Nucleus accumbens (tissue), 56 donors: Measurements from ENCODE around the gene MCL1.
"Not testable (repeated sequence)": the region's sequence is repeated elsewhere in the genome, so short reads cannot be mapped to it uniquely, and the experiment has no call there.

ENCODE experiments used
- DNase-seq, 56 donors: peaks; one replicate each; lab custom pipeline; 2025; lab: John Stamatoyannopoulos, UW

The MCL1 gene

DNA sequence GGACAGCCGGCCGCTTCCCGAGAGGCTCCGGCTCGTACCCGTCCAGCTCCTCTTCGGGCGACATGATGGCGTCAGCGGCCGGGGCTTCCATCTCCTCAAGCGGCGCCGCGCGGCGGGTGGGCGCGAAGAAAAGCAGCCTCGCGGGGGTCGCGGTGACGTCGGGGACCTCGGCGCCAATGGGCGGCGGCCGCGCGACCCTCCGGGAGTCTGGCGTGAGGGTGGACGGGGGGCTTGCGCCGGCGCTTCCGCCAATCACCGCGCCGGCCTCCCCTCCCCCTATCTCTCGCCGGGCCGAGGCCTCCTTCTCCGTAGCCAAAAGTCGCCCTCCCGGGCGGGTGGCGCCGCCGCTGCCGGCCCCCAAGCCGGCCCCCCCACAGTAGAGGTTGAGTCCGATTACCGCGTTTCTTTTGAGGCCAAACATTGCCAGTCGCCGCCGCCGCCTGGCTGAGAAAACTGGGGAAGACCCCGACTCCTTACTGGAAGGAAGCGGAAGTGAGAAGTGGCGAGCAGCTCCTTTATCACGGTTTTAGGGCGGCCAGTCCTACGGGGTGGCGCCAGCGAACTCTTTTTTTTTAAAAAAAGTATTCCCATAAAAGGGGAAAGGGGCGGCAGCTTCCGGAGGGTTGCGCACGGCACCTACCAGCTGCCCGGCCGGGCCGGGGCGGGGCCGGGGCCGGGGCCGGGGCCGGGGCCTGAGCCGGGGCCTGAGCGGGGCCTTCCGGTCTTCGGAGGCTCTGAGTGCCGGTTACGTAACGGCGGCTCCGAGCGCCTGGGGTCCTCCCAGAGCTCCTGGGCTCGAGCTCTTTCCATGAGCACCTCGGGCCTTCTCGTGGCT lies at the start of gene MCL1:
TSS of gene MCL1 (minus strand) at position 501 of the 835 bp plus-strand sequence. CDS start at position 421, 80 bp downstream.
- DNase-seq, result peak in 55 of 56 donors; percentile 56 to 94 (median 87)

DNA sequence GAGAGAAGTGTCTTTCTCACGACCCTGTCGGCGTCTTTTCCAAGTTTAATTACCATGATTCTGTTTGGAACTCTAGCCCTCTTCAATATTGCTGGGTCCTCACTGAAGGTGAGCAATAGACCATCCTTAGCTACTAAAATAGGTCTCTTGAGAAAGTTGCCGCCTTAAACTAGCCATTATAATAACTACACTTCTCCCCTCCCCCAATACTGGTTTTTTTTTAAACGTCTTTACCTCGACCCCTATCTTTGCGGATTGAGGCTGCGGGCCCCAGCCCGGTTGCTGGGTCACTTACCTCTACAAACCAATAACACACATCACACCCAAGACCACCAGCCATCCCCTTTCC lies 49.3 kb upstream of the MCL1 start:
- no peak for DNase-seq

DNA sequence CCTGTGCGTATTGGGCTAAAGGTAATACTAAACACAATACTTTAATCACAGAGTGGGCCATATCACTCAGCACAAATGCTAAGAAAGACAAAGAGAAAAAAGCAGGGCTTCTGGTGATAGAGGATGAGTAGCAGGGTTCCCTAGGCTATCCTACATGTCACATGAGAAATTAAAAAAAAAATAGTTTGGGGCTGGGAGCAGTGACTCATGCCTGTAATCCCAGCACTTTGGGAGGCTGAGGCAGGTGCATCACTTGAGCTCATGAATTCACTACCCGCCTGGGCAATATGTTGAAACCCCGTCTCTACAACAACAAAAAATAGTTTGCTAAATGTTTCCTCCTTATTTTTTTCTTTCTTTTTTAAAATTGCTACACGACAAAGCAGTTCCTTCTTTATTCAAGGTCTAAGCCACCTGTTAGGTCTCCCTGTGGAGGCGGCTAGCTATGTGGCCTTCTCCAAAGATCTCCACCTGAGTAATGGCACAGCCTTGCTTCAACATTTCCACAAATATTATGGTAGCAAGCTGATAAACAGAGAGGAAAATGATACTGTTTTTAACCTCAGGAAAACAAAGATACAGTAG lies 48.5 kb upstream of the MCL1 start:
- no peak for DNase-seq

DNA sequence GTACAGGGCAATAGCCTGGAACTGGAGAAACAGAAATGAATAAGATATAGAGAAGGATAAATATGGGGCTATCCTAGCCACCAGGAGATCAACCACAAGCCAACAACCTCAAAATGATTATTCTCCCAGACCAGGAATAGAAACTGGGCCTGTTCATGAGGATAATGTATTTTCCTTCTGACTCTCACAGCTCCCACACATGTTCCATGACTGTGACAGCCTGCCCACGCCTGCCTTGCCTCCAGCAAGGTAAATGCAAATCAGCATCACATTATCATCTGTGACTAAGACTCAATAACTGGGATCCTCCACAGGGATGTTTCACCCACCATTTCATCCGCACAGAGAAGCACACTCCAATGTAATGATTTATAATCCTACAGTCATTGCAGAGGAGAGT lies 46.7 kb upstream of the MCL1 start:
- DNase-seq, result peak in 35 of 56 donors; percentile 7 to 87 (median 51)

DNA sequence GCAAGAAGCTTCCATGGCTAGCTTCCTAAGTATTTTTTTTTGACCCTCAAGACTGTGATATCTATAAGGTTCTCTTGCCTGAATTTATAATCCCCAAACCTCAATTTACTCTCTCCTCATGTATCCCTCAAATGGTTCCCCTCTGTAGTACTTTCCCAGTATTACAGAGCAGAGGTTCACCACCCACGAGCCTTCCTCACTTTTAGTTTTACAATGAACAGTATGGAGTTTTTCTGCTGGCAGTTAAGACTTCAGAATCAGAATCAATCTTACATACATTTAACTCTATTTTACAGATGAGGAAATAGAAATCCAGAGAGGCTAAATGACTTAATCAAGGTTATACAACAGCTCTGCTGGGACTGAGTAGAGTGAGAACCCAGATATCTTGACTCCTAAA lies 45.1 kb upstream of the MCL1 start:
- not testable (repeated sequence) for DNase-seq

DNA sequence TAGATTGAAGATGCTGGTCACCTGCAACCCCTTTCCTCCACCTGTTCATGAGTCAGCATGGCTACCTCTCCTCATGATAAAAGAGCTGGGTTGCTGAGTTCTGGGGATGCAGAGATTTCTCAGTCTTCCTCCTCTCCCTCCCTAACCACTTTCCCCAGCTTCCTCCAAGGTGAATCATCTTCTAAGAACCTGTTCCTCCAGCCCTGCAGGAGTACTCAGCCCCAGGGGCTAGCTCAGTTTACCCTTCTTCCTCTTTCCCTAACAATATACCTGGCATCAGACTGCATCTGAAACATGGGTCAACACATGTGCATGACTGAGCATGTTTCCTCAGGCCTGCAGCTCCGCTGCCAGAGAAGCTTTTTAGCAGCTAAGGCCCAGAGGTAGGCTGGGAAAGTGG lies 44.7 kb upstream of the MCL1 start:
- not testable (repeated sequence) for DNase-seq

DNA sequence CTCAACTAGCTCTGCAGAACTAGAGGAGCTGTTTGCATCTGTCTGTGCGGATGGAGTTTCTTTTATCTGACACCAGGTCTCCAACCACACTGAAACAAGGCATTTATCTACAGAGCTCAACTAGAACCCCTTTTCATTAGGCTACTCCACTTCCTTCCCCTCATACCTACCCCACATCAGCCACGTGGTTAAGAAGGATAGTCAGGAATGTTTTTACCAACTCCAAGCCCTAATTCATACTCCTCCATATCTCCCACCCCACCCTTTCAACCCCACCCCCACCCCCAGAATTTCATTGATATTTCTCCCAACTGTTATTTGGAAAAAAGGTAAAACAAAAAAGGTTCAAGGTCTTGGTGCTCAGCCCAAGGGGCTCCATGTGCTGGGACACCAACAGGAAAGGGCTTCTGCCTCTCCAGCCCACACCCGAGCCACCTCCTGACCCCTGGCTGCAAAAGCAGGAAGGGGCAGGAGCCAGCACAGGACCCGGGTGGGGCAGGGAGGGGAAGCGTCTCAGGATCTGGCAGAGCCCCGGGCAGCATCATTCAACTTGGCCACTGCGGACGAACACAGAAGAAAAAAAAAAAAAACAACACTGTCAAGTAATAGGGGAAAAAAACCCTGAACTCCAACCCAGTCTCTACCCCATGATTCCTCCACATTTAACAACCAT lies 43.0 kb upstream of the MCL1 start:
- DNase-seq, result no peak

DNA sequence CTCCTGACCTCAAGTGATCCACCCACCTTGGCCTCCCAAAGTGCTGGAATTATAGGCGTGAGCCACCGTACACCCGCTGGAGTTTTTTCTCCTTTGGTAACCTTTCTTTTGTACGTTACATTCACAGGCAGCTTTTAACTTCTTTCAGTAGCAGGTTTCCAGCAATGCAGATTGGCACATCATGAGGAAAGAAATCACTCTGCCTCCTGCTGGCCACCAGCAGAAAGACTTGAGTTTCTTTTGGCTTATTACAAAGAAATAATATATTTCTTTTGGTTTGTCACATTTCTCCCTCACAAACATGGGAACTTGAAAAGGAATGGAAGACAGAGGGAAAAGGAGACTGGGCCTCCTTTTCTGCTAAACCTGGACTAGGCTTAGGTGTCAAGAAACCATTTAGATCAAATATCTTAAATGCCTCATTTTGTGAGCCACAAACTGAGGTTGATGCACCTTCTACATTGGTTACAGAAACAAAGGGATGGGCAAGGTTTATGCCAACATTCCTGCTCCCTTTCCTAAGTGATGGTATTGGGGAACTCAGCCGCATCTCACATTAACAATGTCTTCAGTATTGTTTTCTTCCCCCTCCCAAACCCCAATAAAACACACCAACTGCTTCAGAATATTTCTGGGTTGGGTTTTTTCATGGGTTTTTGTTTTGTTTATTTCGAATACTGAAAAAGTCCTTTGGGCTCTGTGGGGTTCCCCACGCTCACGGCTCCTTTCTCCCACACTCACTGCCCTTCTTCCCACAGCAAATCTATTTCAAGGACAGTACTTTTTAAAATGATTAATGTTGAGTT lies 42.3 kb upstream of the MCL1 start:
- peak in 10 of 56 donors; percentile 4 to 39 (median 7) for DNase-seq

DNA sequence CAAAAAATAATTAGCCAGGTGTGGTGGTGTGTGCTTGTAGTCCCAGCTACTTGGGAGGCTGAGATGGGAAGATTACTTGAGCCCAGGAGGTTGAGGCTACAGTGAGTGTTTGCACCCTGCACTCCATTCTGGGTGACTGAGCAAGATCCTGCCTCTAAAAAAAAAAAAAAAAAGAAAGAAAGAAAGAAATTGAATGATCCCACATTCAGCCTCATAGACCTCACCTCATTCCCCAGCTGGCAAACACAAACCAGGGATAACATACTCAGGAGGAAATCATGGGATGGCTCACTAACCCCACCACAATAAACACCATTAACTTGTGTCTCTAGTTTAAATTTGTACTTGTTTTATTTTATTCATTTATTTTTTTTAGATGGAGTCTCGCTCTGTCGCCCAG lies 41.5 kb upstream of the MCL1 start:
- no peak for DNase-seq

DNA sequence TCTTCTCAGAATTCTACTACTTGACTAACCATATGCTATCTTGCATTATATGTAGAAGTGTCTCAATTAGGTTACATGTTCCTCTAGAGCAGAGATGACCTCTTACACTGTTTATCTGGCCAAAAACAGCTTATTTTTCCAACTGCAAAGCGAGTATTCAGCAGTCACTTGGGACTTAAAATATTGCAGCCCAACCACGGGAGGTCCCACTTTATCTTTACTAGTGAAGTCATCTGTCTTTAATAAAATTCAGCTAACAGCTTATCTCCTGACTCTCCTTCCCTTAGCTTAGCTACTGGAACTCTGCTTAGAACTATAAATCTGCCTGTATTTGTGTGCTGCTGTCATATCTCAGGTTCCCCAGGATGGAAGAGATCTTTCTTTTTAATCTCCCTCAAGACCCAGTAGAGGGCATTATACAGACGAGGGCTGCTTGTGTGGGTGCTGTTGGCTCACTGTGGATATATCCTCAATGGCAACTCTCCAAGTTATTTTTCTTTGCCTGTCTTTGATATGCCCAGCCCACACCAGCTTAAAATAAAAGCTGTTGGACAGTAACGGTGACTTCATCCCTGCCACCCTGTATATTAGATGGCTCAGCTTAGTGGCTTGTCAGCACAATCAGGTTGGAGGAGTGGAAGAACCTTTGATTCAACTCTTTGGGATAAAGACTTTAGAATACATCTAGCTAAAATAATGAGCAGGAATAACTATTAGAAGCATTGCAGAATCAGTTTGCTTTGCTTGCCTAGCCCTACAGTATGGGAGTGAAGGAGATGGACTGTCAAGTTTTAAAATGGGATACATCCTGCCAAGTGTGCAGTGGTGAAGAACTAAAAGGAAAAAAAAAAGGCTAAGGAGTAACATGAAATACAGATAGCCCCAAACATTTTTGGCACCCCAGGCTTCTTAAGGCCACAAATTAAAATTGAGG lies 40.4 kb upstream of the MCL1 start:
- no peak for DNase-seq

DNA sequence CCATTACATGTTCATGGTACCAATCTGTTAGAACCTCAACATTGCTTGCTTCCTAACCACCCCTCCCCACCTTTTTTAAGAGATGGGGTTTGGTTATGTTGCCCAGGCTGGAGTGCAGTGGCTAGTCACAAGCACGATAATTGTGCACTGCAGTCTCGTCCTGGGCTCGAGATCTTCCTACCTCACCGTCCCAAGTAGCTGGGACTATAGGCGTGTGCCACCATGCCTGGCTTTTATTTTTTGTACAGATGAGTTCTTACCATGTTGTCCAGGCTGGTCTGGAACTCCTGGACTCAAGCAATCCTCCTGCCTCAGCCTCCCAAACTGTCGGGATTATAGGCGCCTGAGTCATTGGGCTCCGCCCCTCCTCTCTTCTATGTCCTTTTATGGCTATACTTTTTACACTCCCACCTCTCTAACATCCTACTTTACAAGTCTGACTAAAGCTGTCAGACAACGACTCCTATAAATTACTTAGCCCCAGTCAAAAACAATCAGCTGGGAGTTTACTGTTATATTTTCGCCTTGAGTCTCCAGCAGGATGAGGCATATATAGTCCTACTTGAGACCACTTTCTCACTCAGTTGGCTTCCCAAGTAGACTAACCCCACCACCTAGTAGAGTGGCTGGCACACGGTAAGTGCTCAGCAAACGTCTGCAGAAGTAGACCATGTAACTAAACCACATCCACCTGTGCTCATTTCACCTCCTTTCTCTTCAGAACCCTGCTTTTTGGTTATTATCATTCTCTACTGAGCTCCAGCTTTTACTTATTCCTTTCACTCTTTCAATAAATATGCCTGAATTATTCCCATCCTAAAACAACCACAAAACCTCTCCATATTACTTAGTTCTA lies 36.2 kb upstream of the MCL1 start:
- DNase-seq, result no peak

DNA sequence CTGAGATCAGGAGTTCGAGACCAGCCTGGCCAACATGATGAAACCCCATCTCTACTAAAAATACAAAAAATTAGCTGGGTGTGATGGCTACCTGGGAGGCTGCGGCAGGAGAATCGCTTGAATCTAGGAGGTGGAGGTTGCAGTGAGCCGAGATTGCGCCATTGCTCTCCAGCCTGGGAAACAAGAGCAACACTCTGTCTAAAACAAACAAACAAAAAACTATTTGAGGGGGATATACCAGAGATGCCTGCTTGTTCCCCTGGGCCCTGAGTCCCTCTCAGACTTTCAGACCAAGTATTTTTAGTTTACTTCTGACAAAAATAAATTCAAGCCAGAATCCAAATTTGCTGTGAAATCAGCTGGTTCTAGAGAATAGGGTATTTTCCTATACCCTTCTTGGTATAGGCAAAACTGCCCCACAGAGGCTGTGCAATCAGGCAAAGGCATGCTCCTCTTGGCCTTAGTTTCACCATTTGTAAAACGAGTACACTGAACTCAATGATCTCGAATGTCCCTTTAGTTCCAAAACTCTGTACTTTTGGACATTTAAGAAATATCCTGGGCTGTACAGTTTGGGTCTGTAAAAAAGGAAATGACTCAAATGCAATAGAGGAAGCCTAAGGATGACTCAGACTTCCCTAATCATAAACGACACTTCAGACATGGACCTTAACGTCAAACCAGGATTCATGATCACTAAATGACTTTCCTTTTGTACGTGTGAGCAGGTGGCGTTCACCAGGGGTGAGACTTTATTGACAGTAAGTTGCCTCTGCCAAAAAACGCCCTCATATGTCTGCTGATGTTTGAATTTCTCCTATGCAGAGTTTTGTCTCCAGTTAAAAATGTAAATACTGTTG lies 33.9 kb upstream of the MCL1 start:
- no peak for DNase-seq

DNA sequence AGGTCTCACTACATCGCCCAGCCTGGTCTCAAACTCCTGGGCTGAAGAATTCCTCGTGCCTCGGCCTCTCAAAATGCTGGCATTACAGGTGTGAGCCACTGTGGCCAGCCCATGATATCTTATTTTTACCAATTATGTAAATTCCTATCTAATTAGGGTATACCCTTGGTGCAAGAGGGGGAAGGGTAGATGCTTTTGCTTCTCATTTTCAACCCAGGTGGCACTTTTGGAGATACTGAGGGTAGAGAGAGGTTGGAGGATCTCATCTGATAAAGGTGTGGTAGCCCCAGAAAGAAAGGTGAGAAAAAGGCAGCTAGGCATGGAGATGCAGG lies 32.6 kb upstream of the MCL1 start:
- no peak for DNase-seq

DNA sequence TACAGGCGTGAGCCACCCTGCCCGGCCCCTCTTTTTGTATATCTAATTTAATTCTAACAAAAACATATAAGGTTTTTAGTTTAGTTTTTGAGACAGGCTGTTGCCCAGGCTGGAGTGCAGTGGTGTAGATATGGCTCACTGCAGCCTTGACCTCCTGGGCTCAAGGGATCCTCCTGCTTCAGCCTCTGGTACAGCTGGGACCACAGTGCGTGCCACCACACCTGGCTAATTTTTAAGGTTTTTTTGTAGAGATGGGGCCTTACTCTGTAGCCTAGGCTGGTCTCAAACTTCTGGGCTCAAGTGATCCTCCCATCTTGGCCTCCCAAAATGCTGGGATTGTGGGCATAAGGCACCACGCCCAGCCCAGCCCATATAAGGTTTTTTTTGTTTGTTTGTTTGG lies 31.2 kb upstream of the MCL1 start:
- no peak for DNase-seq

DNA sequence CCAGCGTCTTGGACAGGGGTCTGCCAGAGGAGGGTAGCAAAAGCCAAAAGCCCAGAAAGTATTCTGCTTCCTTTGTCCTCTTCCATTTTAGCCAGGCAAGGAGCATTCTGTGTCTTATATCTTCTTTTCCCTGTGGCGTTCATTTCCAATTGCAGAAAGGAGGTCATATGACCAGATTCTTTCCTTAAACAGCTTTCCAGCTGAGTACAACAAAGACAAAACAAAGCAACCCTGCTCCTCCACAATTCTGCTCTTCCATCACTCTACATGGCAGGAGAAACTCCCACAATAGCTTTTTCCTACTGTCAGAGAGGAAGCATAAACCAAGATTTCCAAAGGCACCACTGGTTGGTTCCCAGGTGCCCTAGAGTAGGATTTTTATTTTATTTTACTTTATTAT lies 30.3 kb upstream of the MCL1 start:
- no peak for DNase-seq

DNA sequence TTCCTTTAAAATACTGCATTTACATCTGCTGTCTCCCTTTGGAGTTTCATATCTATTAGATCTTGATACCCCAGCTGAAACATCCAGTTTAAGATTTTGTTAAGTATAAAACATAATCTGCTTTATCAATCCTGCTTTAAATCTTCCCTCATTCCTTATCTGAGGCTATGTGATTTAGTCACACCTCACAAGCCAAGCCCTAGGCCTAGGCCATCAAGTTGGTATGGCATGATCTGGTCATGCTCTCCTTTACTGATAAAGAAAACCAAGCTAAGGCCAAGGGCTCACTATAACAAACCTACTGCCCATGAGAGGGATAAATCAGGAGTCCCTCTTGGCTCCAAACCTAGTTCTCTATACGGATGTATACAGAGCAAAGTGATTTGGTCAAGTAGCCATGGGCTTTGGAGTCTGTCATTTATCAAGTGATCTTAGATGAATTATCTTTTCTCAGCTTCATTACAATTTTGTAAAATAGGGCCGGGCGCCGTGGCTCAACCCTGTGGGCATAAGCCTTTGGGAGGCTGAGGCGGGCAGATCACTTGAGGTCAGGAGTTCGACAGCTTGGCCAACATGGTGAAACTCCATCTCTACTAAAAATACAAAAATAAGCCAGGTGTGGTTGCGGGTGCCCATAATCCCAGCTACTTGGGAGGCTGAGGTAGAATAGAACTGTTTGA lies 27.2 kb upstream of the MCL1 start:
- no peak for DNase-seq

DNA sequence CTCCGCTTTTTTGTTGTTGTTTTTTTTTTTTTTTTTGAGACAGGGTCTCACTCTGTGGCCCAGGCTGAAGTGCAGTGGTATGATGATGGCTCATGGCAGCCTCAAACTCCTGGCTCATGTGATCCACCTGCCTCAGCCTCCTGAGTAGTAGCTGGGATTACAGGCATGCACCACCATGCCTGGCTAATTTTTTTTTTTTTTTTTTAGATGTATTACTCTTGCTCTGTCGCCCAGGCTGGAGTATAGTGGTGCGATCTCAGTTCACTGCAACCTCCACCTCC lies 26.0 kb upstream of the MCL1 start:
- DNase-seq, result not testable (repeated sequence)

DNA sequence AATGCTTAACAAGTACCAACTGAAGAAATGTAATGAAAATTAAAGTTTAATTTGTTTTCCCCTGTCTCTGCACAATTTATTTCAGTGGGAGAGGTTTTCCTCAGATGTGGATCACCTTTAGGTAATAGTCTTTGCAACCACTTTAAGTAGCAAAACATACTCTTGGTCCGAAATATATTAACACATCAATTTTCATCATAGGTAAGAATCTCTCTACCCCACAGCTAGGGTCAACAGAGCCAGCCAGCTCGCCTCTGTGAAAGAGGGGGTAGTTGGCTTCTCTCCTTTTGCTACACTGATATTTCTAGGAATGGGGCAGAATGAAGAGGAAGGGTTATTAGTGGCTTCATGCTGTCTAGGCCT lies 24.8 kb upstream of the MCL1 start:
- no peak for DNase-seq
